Kidney (tissue), 14 donors: ENCODE data around the gene SULF2. TPM values are rescaled to one million over a fixed set of nuclear protein-coding genes. Genes with fewer than 3 reads are reported as not detected.

Experiments used
- DNase-seq, 5 donors: peaks; one replicate each; pipeline ENCODE4 v3.0.0-alpha.2; 2013 to 2020
- FAIRE-seq: peaks from 2 replicates; lab custom pipeline; 2012; peaks lifted over from hg19 to GRCh38; lab: Jason Lieb, UNC
- H3K27ac ChIP-seq, 2 donors: one replicate each; pipeline ENCODE4 v1.7.0; 2013; ENCODE audit warnings: low read depth in 2 of 2, low read length in 2 of 2, inconsistent platforms in 1 of 2
- H3K27me3 ChIP-seq: one replicate; pipeline ENCODE4 v1.7.1; 2013; ENCODE audit warnings: low read length, inconsistent platforms; ENCODE audit not compliant: control insufficient read depth, insufficient read depth
- H3K36me3 ChIP-seq, 3 donors: one replicate each; pipeline versions ENCODE4 v1.7.0 to v1.7.1; 2013; ENCODE audit warnings: low read length in 3 of 3, control low read depth in 1 of 3, inconsistent platforms in 1 of 3; ENCODE audit not compliant: insufficient read depth in 3 of 3, control insufficient read depth in 2 of 3
- H3K4me1 ChIP-seq, 3 donors: one replicate each; pipeline versions ENCODE4 v1.7.0 to v1.7.1; 2013; ENCODE audit warnings: low read length in 3 of 3, inconsistent platforms in 1 of 3, low read depth in 1 of 3; ENCODE audit not compliant: control insufficient read depth in 2 of 3, insufficient read depth in 2 of 3
- H3K4me3 ChIP-seq, 3 donors: one replicate each; pipeline versions ENCODE4 v1.7.0 to v1.8.1; 2013; ENCODE audit warnings: low read length in 3 of 3, control low read depth in 1 of 3, inconsistent platforms in 1 of 3
- H3K9ac ChIP-seq, 3 donors: one replicate each; pipeline versions ENCODE4 v1.7.0 to v1.7.1; 2013; ENCODE audit warnings: low read length in 3 of 3, control low read depth in 1 of 3, inconsistent platforms in 1 of 3
- H3K9me3 ChIP-seq, 3 donors: one replicate each; pipeline versions ENCODE4 v1.7.0 to v1.7.1; 2013; ENCODE audit warnings: low read length in 3 of 3, control low read depth in 1 of 3, inconsistent platforms in 1 of 3; ENCODE audit not compliant: control insufficient read depth in 2 of 3, insufficient read depth in 1 of 3
- intact Hi-C: fragments of 100-400 bp; cut with DNase I; formaldehyde crosslinking; loops from one replicate; pipeline ENCODE4 v1.11.1; 2022
- polyA plus RNA-seq: library from polyadenylated mRNA; stranded (reverse); fragments of 350-450 nt; fragmentation: Illumina TruSeq; extraction: RNeasy Lipid Tissue Mini Kit (QIAGEN cat#74804); gene quantifications from one replicate; pipeline ENCODE4 v1.2.3, GENCODE V29; 2014; ENCODE audit warnings: low read depth, low replicate concordance; ENCODE audit not compliant: insufficient read depth
- total RNA-seq: library from RNA; stranded (reverse); fragmentation: NEBNext Ultra II Directional; extraction: Animal tissue kit (Norgen Biotek cat#: 25700); gene quantifications from one replicate; pipeline ENCODE4 v1.2.1, GENCODE V29; 2021
- TF ChIP-seq, protein P1 (sequence below): IDR thresholded peaks from 3 replicates; pipeline ENCODE4 v1.5.1; 2012; ENCODE audit warnings: mild to moderate bottlenecking, moderate library complexity, borderline replicate concordance; ENCODE audit not compliant: insufficient read depth; ENCODE audit errors: extremely low read depth
- donor health status: control.
- donor health status: control.
- donor health status: control.
- donor health status: control.
- donor health status: control.
- donor health status: DM: yes; HTN: yes; CAD: no.
- donor health status: Normal renal cell carcinoma (clear cell type).

SULF2 gene
- total and polyA plus RNA-seq, 2 donors from 2014 or later, result 85.1 to 257 TPM

DNA sequence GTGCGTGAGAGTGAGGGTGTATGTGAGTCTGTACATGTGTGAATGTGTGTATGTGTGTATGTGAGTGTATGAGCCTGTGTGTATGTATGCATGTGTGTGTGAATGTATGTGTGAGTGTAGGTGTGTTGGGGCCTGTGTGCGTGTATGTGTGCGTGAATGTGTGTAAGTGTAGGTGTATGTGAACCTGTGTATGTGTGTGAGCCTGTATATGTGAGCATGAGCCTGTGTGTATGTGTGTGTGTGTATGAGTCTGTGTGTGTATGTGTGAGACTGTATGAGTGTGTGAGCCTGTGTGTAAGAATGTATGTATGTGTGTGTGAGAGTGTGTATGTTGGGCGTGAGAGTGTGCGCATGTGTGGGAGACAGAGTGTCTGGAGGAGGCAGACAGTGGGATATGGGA, 15.8 kb upstream of the SULF2 start:
- no peak overlapping the region for H3K27ac ChIP-seq
- no peaks in the 10 kb centered on the region for H3K4me1 ChIP-seq
- TF ChIP-seq, protein P1, sequence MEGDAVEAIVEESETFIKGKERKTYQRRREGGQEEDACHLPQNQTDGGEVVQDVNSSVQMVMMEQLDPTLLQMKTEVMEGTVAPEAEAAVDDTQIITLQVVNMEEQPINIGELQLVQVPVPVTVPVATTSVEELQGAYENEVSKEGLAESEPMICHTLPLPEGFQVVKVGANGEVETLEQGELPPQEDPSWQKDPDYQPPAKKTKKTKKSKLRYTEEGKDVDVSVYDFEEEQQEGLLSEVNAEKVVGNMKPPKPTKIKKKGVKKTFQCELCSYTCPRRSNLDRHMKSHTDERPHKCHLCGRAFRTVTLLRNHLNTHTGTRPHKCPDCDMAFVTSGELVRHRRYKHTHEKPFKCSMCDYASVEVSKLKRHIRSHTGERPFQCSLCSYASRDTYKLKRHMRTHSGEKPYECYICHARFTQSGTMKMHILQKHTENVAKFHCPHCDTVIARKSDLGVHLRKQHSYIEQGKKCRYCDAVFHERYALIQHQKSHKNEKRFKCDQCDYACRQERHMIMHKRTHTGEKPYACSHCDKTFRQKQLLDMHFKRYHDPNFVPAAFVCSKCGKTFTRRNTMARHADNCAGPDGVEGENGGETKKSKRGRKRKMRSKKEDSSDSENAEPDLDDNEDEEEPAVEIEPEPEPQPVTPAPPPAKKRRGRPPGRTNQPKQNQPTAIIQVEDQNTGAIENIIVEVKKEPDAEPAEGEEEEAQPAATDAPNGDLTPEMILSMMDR, result no peak
- H3K9ac ChIP-seq, result no peak overlapping the region
- FAIRE-seq (no peak), DNase-seq (no peak)
- no peak overlapping the region for H3K4me3 ChIP-seq
- intact Hi-C loops, result no loop called here
- H3K27me3 ChIP-seq, result no peaks in the 10 kb centered on the region
- no peaks in the 10 kb centered on the region for H3K9me3 ChIP-seq
- no peaks in the 10 kb centered on the region for H3K36me3 ChIP-seq

DNA sequence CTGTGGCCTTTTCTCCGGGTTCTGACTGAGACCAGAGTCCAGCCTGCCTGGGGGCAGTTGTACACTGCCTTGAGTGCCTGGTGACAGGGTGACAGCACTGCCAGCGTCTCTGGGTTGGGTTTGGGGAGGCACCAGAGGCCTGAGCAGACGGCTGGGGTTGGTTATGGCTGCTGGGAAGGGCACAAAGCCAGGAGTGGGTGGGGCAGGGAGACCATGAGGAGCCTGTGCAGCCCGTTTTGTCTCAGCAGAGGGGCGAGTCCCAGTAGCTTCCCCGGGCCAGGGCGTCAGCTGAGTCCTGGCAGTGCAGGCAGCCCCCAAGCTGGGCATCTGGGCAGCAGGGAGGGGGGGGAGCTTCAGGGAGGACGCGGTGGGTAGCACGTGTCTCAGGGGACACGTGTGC, 15.3 kb upstream of the SULF2 start:
- Histone ChIP-seq H3K27me3 (no peaks in the 10 kb centered on the region), H3K9ac (no peak overlapping the region), H3K4me3 (no peak overlapping the region), H3K9me3 (no peaks in the 10 kb centered on the region), H3K27ac (no peak overlapping the region), H3K4me1 (no peaks in the 10 kb centered on the region), H3K36me3 (no peaks in the 10 kb centered on the region)
- FAIRE-seq (no peak), DNase-seq (no peak)
- TF ChIP-seq, protein P1, result no peak
- intact Hi-C loops, result no loop called here

DNA sequence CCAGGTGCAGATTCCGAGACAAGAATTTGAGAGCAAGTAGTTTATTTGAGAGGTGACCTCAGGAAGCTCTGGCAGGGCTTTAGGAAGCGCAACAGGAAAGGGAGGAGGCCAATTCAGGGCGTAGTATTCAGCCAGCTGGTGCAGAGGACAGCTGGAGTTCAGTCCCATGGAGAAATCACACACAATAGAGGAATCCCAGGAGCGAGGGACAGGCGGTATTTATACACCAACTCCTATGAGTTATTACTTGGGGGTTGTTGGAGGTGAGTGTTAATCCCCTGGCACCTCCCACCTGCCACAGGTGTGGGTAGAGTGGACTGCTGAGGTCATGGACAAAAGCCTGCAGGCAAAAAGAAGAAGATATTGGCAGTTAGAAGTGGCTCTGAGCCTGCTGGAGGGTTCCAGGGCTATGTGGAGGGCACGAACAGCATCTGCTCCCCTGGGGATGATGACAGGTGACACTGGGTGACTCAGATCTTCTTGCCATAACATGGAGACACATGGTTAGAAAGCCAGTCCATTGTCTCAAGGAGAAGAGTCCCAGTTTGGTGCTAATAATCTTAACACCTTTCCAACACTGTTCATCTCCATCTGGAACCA, 13.9 kb upstream of the SULF2 start:
- Histone ChIP-seq H3K27ac (no peak overlapping the region), H3K27me3 (no peaks in the 10 kb centered on the region), H3K9me3 (no peaks in the 10 kb centered on the region), H3K4me1 (no peaks in the 10 kb centered on the region), H3K9ac (no peak overlapping the region), H3K4me3 (no peak overlapping the region), H3K36me3 (no peaks in the 10 kb centered on the region)
- DNase-seq (peak in 1 of 5 donors; percentile 61), FAIRE-seq (no peak)
- intact Hi-C loops, result no loop called here
- TF ChIP-seq, protein P1, result no peak

DNA sequence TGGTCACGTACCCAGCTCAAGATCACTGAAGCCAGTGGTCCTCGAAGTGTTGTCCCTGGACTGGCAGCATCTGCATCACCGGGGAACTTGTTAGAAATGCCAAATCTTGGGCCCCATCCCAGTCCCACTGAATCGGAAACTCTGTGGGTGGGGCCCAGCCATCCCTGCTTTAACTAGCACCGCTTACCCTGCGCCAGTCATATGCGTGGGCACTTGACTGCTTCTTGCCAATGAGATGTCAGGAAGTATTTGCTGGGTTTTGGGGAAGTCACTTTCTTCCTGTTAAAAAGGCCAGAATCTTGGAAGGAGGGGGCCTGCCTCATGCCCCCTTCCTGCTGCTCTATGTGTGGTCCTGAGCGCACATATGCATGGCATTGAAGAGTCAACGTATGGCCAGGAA, 11.7 kb upstream of the SULF2 start:
- no peak overlapping the region for H3K4me3 ChIP-seq
- no peaks in the 10 kb centered on the region for H3K36me3 ChIP-seq
- TF ChIP-seq, protein P1, result no peak
- H3K9me3 ChIP-seq, result no peaks in the 10 kb centered on the region
- no peak overlapping the region for H3K9ac ChIP-seq
- intact Hi-C loops, result no loop called here
- FAIRE-seq, result no peak
- H3K27me3 ChIP-seq, result no peaks in the 10 kb centered on the region
- no peak overlapping the region for H3K27ac ChIP-seq
- no peak for DNase-seq
- no peaks in the 10 kb centered on the region for H3K4me1 ChIP-seq
